HFFc6 (cell line): Measurements from ENCODE around the gene FAM193B. TPM values are rescaled to one million over a fixed set of nuclear protein-coding genes. Genes with fewer than 3 reads are reported as not detected.

Experiments
- DNase-seq: peaks from one replicate; pipeline ENCODE4 v3.0.0-alpha.2; 2018
- H3K27ac Mint-ChIP-seq: 2 replicates; pipeline ENCODE4 v1.8.0; 2020; ENCODE audit warnings: mild to moderate bottlenecking, mixed read lengths
- H3K27me3 Mint-ChIP-seq: 2 replicates; pipeline ENCODE4 v1.8.0; 2021; ENCODE audit warnings: mild to moderate bottlenecking, moderate library complexity, mixed read lengths; ENCODE audit not compliant: insufficient read depth
- H3K36me3 Mint-ChIP-seq: 2 replicates; pipeline ENCODE4 v1.8.0; 2021; ENCODE audit warnings: low read depth, mixed read lengths
- H3K4me1 Mint-ChIP-seq: 2 replicates; pipeline ENCODE4 v1.8.0; 2020; ENCODE audit warnings: low read depth, mixed read lengths
- H3K4me3 Mint-ChIP-seq: 2 replicates; pipeline ENCODE4 v1.8.0; 2020; ENCODE audit warnings: mild to moderate bottlenecking, moderate library complexity, mixed read lengths
- H3K9me3 Mint-ChIP-seq: 2 replicates; pipeline ENCODE4 v1.8.0; 2020; ENCODE audit warnings: mild to moderate bottlenecking, mixed read lengths
- total RNA-seq, 6 experiments: library from RNA; stranded (reverse); fragmentation: NEBNext Ultra II Directional; extraction: Animal tissue kit (Norgen Biotek cat#: 25700); gene quantifications; 2 replicates in 1 of 6; 3 replicates in 5 of 6; pipeline ENCODE4 v1.2.3, GENCODE V29; 2021
- TF ChIP-seq, protein P1 (sequence below): fragments of 200-600 bp; sonication (generic); IDR thresholded peaks from 2 replicates; pipeline ENCODE4 v1.5.0; 2021; ENCODE audit warnings: antibody characterized with exemption, mild to moderate bottlenecking

FAM193B gene
- total RNA-seq, 6 experiments from 2014 or later, result 16.1 to 25.6 (median 21.6) TPM

DNA sequence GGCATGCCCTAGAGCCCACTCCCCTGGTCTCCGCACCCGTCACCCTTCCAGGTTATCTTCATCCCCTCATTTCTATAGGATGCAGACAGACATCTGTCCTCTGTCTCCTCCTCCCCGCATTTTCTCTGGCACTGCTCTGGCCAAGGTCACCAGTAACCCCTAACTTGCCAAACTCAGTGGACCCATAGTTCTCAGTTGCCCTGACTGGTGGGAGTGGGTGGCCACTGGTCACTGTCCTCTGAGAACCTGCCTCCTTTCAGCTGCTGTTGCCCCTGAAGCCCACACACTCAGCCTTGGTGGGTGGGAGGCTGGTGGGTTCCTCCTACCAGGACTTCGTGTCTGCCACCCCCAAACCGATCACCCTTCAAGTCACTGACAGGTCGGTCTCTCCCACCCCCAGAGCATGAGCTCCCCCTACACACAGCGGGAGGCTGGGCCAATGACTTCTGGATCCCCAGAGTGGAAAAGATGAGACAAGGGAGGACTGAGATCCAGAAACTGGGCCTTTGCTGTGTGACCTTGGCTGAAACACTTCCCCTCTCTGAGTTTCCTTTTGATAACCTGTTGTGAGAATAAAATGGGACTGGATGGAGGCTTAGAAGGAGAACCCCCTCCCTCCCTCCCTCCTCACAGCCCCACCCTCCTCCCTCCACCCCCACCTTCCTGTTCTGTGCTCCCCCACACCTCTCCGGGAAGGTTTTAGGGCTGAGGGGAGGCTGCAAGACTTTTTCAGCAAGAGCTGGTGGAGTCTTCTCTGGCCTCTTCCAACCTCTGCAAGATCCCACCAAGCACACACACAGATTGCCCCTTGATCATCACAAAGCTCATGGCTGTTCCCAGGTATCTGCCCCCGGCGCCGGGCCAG, 78.6 kb downstream of the FAM193B start:
- DNase-seq, result no peak
- Mint-ChIP-seq H3K27ac (peak overlapping the region; percentile 42), H3K36me3 (peaks cover 9% of the 10 kb centered on the region), H3K9me3 (peaks cover 9% of the 10 kb centered on the region; the same call in 1 of the 2 replicates), H3K4me1 (peaks cover 74% of the 10 kb centered on the region), H3K4me3 (peak overlapping the region; percentile 60), H3K27me3 (peaks cover 68% of the 10 kb centered on the region)
- TF ChIP-seq, protein P1, sequence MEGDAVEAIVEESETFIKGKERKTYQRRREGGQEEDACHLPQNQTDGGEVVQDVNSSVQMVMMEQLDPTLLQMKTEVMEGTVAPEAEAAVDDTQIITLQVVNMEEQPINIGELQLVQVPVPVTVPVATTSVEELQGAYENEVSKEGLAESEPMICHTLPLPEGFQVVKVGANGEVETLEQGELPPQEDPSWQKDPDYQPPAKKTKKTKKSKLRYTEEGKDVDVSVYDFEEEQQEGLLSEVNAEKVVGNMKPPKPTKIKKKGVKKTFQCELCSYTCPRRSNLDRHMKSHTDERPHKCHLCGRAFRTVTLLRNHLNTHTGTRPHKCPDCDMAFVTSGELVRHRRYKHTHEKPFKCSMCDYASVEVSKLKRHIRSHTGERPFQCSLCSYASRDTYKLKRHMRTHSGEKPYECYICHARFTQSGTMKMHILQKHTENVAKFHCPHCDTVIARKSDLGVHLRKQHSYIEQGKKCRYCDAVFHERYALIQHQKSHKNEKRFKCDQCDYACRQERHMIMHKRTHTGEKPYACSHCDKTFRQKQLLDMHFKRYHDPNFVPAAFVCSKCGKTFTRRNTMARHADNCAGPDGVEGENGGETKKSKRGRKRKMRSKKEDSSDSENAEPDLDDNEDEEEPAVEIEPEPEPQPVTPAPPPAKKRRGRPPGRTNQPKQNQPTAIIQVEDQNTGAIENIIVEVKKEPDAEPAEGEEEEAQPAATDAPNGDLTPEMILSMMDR, result no peak

DNA sequence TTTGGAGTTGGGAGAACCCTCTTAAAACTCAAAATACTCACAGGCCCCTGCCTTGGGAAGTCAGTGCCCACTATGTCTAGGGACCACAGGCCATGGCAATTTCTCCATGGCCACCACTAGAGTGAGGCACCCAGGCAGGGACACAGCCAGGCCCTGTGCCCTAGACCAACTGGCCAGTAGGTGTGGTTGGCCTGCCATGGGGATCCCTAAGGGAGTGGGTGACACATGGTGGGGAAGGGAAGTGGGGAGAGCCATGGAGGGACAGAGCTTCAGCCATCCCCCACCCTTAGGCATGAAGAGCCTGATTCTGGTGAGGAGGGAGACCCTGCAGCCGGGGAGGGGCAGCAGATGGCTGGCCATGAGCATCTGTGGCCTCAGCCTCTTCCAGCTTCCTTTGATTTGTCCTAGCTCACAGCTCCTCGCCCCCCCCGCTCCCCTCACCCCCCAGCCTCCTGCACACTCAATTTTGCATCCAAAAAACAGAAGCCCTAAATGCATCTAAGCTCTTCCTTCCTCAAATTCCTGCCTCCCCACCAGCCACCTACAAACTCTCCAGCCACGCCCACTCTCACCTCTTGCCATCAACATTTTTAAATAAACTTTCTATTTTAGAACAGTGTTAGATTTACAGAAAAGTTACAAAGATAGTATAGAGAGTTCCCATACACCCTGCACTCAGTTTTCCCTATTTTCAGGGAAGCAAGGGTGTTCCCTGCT, 79.4 kb downstream of the FAM193B start:
- Mint-ChIP-seq H3K4me3 (peak overlapping the region; percentile 60; the same call in 1 of the 2 replicates), H3K4me1 (peaks cover 78% of the 10 kb centered on the region), H3K27me3 (peaks cover 64% of the 10 kb centered on the region), H3K36me3 (peaks cover 12% of the 10 kb centered on the region), H3K27ac (peak overlapping the region; percentile 42), H3K9me3 (peaks cover 9% of the 10 kb centered on the region; the same call in 1 of the 2 replicates)
- DNase-seq, result no peak
- TF ChIP-seq, protein P1, result no peak

DNA sequence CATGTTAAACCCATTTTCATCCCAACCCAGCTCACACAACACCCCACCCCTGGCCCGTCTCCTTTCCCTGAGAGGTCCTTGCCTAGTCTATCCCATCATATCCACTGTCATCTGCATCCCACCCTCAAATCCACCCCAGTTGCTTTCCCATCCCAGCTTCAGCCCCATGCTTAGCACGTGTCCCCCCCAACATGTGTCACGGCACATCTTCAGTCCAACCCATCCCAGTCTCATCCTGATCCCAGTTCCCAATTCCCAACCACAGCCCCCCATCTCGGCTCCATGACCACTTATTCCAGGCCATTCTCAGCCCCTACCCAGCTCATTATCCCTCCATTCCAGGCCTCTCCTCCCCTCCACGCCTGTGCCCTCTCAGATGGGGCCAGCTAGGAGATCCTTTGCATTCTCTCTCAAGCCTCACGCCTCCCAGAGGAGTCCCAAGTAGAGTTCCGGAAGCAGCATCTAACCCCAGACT, 80.3 kb downstream of the FAM193B start:
- H3K36me3 Mint-ChIP-seq, result peaks cover 5% of the 10 kb centered on the region; the same call in 1 of the 2 replicates
- H3K27me3 Mint-ChIP-seq, result peaks cover 55% of the 10 kb centered on the region
- H3K9me3 Mint-ChIP-seq, result peaks cover 4% of the 10 kb centered on the region; the same call in 1 of the 2 replicates
- TF ChIP-seq, protein P1, result no peak
- H3K27ac Mint-ChIP-seq, result peak overlapping the region; percentile 78
- H3K4me3 Mint-ChIP-seq, result peak overlapping the region; percentile 60
- no peak for DNase-seq
- H3K4me1 Mint-ChIP-seq, result peaks cover 78% of the 10 kb centered on the region

DNA sequence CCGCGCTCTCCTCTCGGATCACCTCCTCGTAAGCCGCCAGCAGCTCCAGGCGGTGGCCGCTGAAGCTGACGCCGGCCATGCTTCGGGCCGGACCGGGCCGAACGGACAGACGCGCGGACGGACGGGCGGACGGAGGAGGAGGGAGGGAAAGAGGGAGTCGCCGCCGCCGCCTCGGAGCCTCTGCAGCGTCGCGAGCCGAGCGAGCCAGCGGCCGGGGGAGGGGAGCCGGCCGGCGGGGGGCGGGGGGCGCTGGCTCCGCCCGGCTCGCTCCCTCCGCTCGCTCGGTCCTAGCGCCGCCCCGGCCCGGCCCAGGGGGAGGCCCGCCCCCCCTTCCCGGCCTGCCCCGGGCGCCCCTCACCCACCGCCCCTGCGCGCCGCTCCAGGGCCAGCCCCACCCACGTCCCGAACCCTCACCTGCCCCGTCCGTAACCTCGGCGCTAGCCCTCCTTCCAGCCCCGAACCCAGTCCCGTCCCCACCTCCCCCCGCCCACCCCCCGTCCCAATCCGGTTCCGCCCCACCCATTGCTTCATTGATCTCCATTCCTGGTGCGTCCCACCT, 80.8 kb downstream of the FAM193B start, which contains the start of gene DBN1:
Gene DBN1, minus strand, starts transcription at position 192 of the 559 bp plus-strand sequence. Its CDS starts 113 bp downstream, at position 79.
- H3K9me3 Mint-ChIP-seq, result peaks cover 4% of the 10 kb centered on the region; the same call in 1 of the 2 replicates
- peak within 1 kb of the TSS; percentile 92 for H3K4me3 Mint-ChIP-seq
- peaks cover 51% of the 10 kb centered on the region for H3K27me3 Mint-ChIP-seq
- DNase-seq, result no peak
- H3K4me1 Mint-ChIP-seq, result peaks cover 78% of the 10 kb centered on the region
- peaks cover 10% of the 10 kb centered on the region; the same call in 1 of the 2 replicates for H3K36me3 Mint-ChIP-seq
- TF ChIP-seq, protein P1, result no peak
- peak within 1 kb of the TSS; percentile 78 for H3K27ac Mint-ChIP-seq
